ENCODE measurements around the gene DHRSX. TPM values are rescaled to one million over a fixed set of nuclear protein-coding genes. Genes with fewer than 3 reads are reported as not detected.
A peak's percentile ranks its signal among the peaks of the same experiment; 100 is the strongest.

DHRSX gene
- total RNA-seq, 8 experiments from 2014 or later = 8.4 to 19.7 (median 13.6) TPM

GRCh38 chrX:2409796-2410195, 91.0 kb downstream of the DHRSX start:
- Histone ChIP-seq H3K4me3 (no peak overlapping the region), H3K27ac (no peak overlapping the region), H3K4me1 (replicated peaks in 1 of 2) (no peaks in the 10 kb centered on the region)
- in situ Hi-C loops (cut with MboI; ENCODE audit: low pct_unique_long_range_greater_than_20kb in 2 of 9, low sequenced_read_pairs in 9 of 9, unreplicated experiment in 9 of 9) = no loop called here
- WGBS, 10 experiments = 83 to 100% (median 93%) methylated on average over 1 to 7 of the region's 8 CpGs; no CpG with 5 or more reads in 3 of the 10 experiments
- ATAC-seq (replicated peaks in 6 of 8) = no peak

DNA sequence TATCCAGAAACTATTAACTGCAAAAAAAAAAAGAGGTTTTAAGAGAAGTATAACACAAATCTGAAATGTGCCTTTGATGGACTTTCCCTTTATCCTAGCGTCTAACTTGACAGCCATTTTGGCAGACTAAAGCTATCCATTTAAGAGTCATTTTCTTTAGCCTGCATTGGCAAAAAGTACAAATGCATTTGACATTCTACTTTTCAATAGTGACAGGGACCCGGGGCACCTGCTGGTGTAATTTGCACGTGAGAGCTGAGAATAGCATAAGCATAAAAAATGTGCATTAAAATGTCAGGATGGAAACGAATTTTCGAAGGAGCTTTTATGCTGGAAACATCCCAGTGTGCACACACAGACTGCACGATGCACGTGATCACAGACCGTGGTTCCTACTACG, 91.9 kb downstream of the DHRSX start:
- in situ Hi-C loops (cut with MboI; ENCODE audit: low pct_unique_long_range_greater_than_20kb in 2 of 9, low sequenced_read_pairs in 9 of 9, unreplicated experiment in 9 of 9) = no loop called here
- ATAC-seq (replicated peaks in 6 of 8) = peak in 2 of 8 experiments; percentile 24 to 26
- no peak overlapping the region for H3K4me3 ChIP-seq
- no peak overlapping the region for H3K27ac ChIP-seq
- H3K4me1 ChIP-seq (replicated peaks in 1 of 2) = no peaks in the 10 kb centered on the region
- 27 to 100% (median 56%) methylated on average over 1 to 9 of the region's 9 CpGs; no CpG with 5 or more reads in 1 of the 10 experiments for WGBS, 10 experiments

- in situ Hi-C loops (cut with MboI; ENCODE audit: low pct_unique_long_range_greater_than_20kb in 2 of 9, low sequenced_read_pairs in 9 of 9, unreplicated experiment in 9 of 9) = no loop called here
- ATAC-seq (replicated peaks in 6 of 8) = no peak
- H3K4me3 ChIP-seq = no peak overlapping the region
- H3K27ac ChIP-seq = no peak overlapping the region
- WGBS, 10 experiments = 86 to 100% (median 100%) methylated on average over 2 to 11 of the region's 14 CpGs; no CpG with 5 or more reads in 3 of the 10 experiments
- peaks cover 3% of the 10 kb centered on the region in 2 donors for H3K4me1 ChIP-seq (replicated peaks in 1 of 2)
These were observed 93.8 kb downstream of the DHRSX start for GRCh38 chrX:2406891-2407518.

GRCh38 chrX:2404776-2405175, 96.0 kb downstream of the DHRSX start:
- Histone ChIP-seq H3K4me3 (no peak overlapping the region), H3K27ac (no peak overlapping the region), H3K4me1 (replicated peaks in 1 of 2) (peaks cover 6 to 14% of the 10 kb centered on the region in 2 donors)
- no peak for ATAC-seq (replicated peaks in 6 of 8)
- in situ Hi-C loops (cut with MboI; ENCODE audit: low pct_unique_long_range_greater_than_20kb in 2 of 9, low sequenced_read_pairs in 9 of 9, unreplicated experiment in 9 of 9) = no loop called here
- 55 to 88% (median 78%) methylated on average over 2 to 7 of the region's 8 CpGs; no CpG with 5 or more reads in 1 of the 10 experiments for WGBS, 10 experiments

- in situ Hi-C loops (cut with MboI; ENCODE audit: low pct_unique_long_range_greater_than_20kb in 2 of 9, low sequenced_read_pairs in 9 of 9, unreplicated experiment in 9 of 9) = no loop called here
- peak in 2 of 8 experiments; percentile 9 to 24 for ATAC-seq (replicated peaks in 6 of 8)
- H3K27ac ChIP-seq = no peak overlapping the region
- no peak overlapping the region for H3K4me3 ChIP-seq
- WGBS, 10 experiments = 80 to 100% (median 96%) methylated on average over 1 to 2 of the region's 7 CpGs; no CpG with 5 or more reads in 6 of the 10 experiments
- H3K4me1 ChIP-seq (replicated peaks in 1 of 2) = peaks cover 6 to 14% of the 10 kb centered on the region in 2 donors
These were observed 98.5 kb downstream of the DHRSX start for GRCh38 chrX:2402361-2402690.

- 0 to 80% (median 27%) methylated on average over 1 to 15 of the region's 21 CpGs for WGBS, 10 experiments
- ATAC-seq (replicated peaks in 6 of 8) = peak in 5 of 8 experiments; percentile 76 to 85 (median 81)
- in situ Hi-C loops (cut with MboI; ENCODE audit: low pct_unique_long_range_greater_than_20kb in 2 of 9, low sequenced_read_pairs in 9 of 9, unreplicated experiment in 9 of 9) = no loop called here
- Histone ChIP-seq H3K4me1 (replicated peaks in 1 of 2) (peaks cover 6 to 14% of the 10 kb centered on the region in 2 donors), H3K27ac (peak overlapping the region in 1 of 2 donors; percentile 6), H3K4me3 (no peak overlapping the region)
These were observed 99.0 kb downstream of the DHRSX start for GRCh38 chrX:2401590-2402360.

- in situ Hi-C loops (cut with MboI; ENCODE audit: low pct_unique_long_range_greater_than_20kb in 2 of 9, low sequenced_read_pairs in 9 of 9, unreplicated experiment in 9 of 9) = no loop called here
- Histone ChIP-seq H3K4me1 (replicated peaks in 1 of 2) (peaks cover 6 to 14% of the 10 kb centered on the region in 2 donors), H3K27ac (no peak overlapping the region), H3K4me3 (no peak overlapping the region)
- ATAC-seq (replicated peaks in 6 of 8) = no peak
- 48 to 92% (median 82%) methylated on average over 1 to 7 of the region's 9 CpGs; no CpG with 5 or more reads in 1 of the 10 experiments for WGBS, 10 experiments
These were observed 99.6 kb downstream of the DHRSX start for GRCh38 chrX:2401201-2401589.

DNA sequence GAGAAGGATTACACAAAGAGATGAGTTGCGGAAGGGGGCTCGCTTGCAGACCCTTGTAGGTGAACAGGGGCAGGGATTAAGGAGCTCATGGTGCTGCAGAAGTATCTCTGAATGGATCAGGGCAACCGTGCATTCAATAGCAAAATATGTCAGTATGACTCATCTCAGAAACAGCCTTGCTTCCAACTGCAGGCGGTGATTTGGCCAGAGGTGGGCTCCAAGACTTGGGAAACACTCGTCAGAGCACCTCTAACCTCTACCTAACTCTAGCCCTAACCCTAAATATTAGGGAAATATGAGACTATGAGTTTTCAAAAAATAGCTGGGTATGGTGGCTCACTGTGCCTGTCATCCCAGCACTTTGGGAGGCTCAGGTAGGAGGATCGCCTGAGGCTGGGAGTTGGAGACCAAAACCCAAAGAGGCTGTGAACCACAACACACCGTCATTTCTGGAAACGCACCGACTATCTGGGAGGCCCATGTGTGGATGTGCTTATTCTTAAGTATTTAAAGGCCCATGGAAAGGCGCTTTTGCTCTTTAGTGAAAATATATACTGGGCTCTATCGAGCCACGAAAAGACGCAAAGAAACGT, 102.6 kb downstream of the DHRSX start:
- in situ Hi-C loops (cut with MboI; ENCODE audit: low pct_unique_long_range_greater_than_20kb in 2 of 9, low sequenced_read_pairs in 9 of 9, unreplicated experiment in 9 of 9) = no loop called here
- peak in 2 of 8 experiments; percentile 30 to 41 for ATAC-seq (replicated peaks in 6 of 8)
- H3K4me1 ChIP-seq (replicated peaks in 1 of 2) = peaks cover 6 to 14% of the 10 kb centered on the region in 2 donors
- 76 to 100% (median 93%) methylated on average over 1 to 13 of the region's 14 CpGs; no CpG with 5 or more reads in 1 of the 10 experiments for WGBS, 10 experiments
- no peak overlapping the region for H3K27ac ChIP-seq
- H3K4me3 ChIP-seq = no peak overlapping the region

DNA sequence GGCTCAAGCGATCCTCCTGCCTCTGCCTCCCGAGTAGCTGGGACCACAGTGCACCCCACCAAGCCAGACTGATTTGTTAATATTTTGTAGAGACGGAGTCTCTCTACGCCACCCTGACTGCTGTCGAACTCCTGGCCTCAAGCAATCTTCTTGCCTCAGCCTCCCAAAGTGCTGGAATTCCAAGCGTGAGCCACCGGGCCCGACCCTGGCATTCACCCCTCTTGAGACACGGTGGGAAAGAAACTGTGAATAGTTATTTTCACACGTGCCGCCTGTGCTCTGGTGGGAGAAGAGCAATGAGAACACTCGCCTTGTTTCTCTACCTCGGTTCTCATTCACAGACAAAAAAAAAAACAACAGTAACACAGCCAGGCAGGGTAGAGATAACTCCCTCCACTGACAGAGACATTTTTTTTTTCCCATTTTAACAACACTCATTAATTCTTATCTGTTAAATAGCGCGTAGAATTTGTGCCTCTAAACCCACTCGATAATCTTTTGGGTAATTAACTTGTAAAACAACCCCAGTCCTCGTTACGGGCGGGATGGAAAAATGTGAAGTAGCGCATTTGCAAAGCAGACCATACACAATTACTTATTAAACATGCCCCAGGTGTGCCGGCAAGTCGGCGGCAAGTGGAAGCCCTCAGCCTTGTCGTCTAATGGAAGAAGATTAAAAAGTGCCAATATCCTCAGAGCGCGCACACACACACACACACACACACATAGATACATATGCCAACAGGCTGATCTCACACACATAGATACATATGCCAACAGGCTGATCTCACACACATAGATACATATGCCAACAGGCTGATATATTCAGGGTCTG, 103.3 kb downstream of the DHRSX start:
- peaks cover 6 to 14% of the 10 kb centered on the region in 2 donors for H3K4me1 ChIP-seq (replicated peaks in 1 of 2)
- in situ Hi-C loops (cut with MboI; ENCODE audit: low pct_unique_long_range_greater_than_20kb in 2 of 9, low sequenced_read_pairs in 9 of 9, unreplicated experiment in 9 of 9) = no loop called here
- no peak overlapping the region for H3K27ac ChIP-seq
- H3K4me3 ChIP-seq = no peak overlapping the region
- ATAC-seq (replicated peaks in 6 of 8) = no peak
- WGBS, 10 experiments = 33 to 100% (median 84%) methylated on average over 1 to 23 of the region's 26 CpGs

- Histone ChIP-seq H3K27ac (no peak overlapping the region), H3K4me1 (replicated peaks in 1 of 2) (no peaks in the 10 kb centered on the region), H3K4me3 (no peak overlapping the region)
- 0 to 100% (median 80%) methylated on average over 1 to 6 of the region's 19 CpGs; no CpG with 5 or more reads in 6 of the 10 experiments for WGBS, 10 experiments
- in situ Hi-C loops (cut with MboI; ENCODE audit: low pct_unique_long_range_greater_than_20kb in 2 of 9, low sequenced_read_pairs in 9 of 9, unreplicated experiment in 9 of 9) = no loop called here
- peak in 3 of 8 experiments; percentile 30 to 63 (median 54) for ATAC-seq (replicated peaks in 6 of 8)
These were observed 105.3 kb downstream of the DHRSX start for GRCh38 chrX:2395261-2395992.

DNA sequence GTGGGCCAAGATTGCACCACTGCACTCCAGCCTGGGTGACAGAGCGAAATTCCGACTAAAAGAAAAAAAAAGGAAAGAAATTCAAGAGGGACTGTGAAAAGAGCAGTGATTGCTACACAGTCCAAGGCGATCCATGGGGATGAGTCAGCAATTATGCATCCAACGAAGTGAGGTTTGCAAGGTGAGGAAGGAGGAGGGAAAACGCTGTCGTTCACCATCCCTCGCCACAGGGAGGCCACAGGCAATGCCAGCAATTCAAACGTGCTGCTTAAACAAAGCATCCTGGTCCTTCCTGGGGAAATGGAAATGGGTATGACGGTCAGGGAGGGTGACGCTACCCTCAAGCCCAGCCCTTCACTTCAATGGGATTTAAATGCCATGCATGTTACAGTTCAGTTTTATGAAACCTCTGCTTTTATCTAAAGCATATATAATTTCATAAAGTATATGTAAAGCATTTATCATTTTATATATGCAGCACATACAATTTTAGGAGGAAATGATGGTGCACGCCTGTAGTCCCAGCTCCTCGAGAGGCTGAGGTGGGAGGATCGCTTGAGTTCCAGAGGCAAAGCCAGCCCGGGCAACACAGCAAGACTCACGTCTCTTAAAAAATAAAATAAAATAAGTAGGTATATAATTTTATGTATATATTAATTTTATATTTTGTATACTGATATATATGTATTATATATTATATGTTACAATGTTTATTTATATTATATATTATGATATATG, 108.7 kb downstream of the DHRSX start:
- Histone ChIP-seq H3K4me1 (replicated peaks in 1 of 2) (no peaks in the 10 kb centered on the region), H3K27ac (no peak overlapping the region), H3K4me3 (no peak overlapping the region)
- 50 to 96% (median 73%) methylated on average over 3 to 14 of the region's 15 CpGs; no CpG with 5 or more reads in 3 of the 10 experiments for WGBS, 10 experiments
- peak in 7 of 8 experiments; percentile 43 to 97 (median 83) for ATAC-seq (replicated peaks in 6 of 8)
- in situ Hi-C loops (cut with MboI; ENCODE audit: low pct_unique_long_range_greater_than_20kb in 2 of 9, low sequenced_read_pairs in 9 of 9, unreplicated experiment in 9 of 9) = no loop called here

All from motor neuron (in vitro differentiated cells).